OCI-LY3 (cell line): Measurements from ENCODE around the gene TOMM40.

ENCODE experiments used
- CTCF ChIP-seq: fragments of 200-600, 300-600 bp; sonication (generic); IDR thresholded peaks from 2 replicates; pipeline ENCODE4 v1.5.1; 2014; ENCODE audit warnings: antibody characterized with exemption, low read length, low read depth
- EZH2phosphoT487 ChIP-seq: fragments of 200-600 bp; shearing (Covaris generic); IDR thresholded peaks from 2 replicates; pipeline ENCODE4 v1.6.1; 2018; ENCODE audit warnings: antibody characterized with exemption, mixed run types, low read depth

GRCh38 chr19:44931541-44931940 is 40.5 kb downstream of the TOMM40 start:
- no peak for TF ChIP-seq CTCF
- no peak for TF ChIP-seq EZH2phosphoT487
